PFSK-1 (cell line): ENCODE data around the gene THAP11.

Source experiments
- FOXP2 ChIP-seq: optimal IDR thresholded peaks from 2 replicates; pipeline ENCODE3; 2011; ENCODE audit warnings: borderline replicate concordance, control low read depth, inconsistent platforms; ENCODE audit not compliant: insufficient read depth; ENCODE audit errors: extremely low read length, extremely low read depth
- POLR2AphosphoS5 ChIP-seq: IDR thresholded peaks from 2 replicates; pipeline ENCODE4 v1.6.1; 2012; ENCODE audit warnings: low read depth, mild to moderate bottlenecking, control low read depth, low read length, moderate library complexity
- SIN3A ChIP-seq: IDR thresholded peaks from 2 replicates; pipeline ENCODE4 v1.6.1; 2012; ENCODE audit warnings: mild to moderate bottlenecking, low read length, moderate library complexity, borderline replicate concordance; ENCODE audit not compliant: insufficient read depth
- TAF1 ChIP-seq: IDR thresholded peaks from 2 replicates; pipeline ENCODE4 v1.6.1; 2012; ENCODE audit warnings: low read length, control low read depth, borderline replicate concordance; ENCODE audit not compliant: insufficient read depth
- TF ChIP-seq, protein P1 (sequence below), 2 experiments: IDR thresholded peaks; 2 replicates each; pipeline versions ENCODE4 v1.6.1 to v1.8.0; 2011 to 2012; ENCODE audit warnings: low read depth in 2 of 2, low read length in 2 of 2, control low read depth in 1 of 2, inconsistent platforms in 1 of 2, mild to moderate bottlenecking in 1 of 2, moderate library complexity in 1 of 2; ENCODE audit not compliant: insufficient read depth in 1 of 2

Gene THAP11

DNA sequence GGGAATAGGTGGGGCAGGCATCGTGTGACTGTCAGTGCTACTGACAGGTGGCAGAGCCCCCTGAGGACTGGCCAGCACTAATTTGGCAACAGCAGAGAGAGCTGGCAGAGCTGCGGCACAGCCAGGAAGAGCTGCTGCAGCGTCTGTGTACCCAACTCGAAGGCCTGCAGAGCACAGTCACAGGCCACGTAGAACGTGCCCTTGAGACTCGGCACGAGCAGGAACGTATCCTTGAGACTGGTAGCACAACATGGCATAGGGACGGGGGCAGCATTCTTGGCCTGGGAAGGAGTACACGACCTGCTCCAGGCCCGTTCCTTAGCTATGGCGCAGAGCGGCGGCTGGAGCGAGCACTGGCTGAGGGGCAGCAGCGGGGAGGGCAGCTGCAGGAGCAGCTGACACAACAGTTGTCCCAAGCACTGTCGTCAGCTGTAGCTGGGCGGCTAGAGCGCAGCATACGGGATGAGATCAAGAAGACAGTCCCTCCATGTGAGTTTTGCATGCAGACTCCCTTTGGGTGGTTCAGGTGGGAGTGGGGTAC, 39.6 kb downstream of the THAP11 start:
- TF ChIP-seq TAF1, result no peak
- TF ChIP-seq FOXP2, result no peak
- no peak for TF ChIP-seq POLR2AphosphoS5

DNA sequence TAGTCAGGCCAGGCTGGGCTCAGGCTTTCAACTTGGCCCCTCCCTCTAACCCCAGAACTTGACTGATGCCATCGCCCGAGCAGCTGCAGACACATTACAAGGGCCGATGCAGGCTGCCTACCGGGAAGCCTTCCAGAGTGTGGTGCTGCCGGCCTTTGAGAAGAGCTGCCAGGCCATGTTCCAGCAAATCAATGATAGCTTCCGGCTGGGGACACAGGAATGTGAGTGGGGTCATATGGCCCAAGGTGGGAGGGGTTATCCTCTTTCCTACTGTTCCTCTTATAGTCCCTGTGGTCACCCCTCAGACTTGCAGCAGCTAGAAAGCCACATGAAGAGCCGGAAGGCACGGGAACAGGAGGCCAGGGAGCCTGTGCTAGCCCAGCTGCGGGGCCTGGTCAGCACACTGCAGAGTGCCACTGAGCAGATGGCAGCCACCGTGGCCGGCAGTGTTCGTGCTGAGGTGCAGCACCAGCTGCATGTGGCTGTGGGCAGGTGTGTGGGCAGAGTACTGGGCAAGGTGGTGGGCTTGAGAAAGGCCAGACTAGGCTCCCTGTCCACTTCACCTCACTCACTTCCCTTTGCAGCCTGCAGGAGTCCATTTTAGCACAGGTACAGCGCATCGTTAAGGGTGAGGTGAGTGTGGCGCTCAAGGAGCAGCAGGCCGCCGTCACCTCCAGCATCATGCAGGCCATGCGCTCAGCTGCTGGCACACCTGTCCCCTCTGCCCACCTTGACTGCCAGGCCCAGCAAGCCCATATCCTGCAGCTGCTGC, 40.4 kb downstream of the THAP11 start:
- TF ChIP-seq TAF1 (no peak), SIN3A (no peak), FOXP2 (no peak), POLR2AphosphoS5 (no peak)
- TF ChIP-seq, protein P1, sequence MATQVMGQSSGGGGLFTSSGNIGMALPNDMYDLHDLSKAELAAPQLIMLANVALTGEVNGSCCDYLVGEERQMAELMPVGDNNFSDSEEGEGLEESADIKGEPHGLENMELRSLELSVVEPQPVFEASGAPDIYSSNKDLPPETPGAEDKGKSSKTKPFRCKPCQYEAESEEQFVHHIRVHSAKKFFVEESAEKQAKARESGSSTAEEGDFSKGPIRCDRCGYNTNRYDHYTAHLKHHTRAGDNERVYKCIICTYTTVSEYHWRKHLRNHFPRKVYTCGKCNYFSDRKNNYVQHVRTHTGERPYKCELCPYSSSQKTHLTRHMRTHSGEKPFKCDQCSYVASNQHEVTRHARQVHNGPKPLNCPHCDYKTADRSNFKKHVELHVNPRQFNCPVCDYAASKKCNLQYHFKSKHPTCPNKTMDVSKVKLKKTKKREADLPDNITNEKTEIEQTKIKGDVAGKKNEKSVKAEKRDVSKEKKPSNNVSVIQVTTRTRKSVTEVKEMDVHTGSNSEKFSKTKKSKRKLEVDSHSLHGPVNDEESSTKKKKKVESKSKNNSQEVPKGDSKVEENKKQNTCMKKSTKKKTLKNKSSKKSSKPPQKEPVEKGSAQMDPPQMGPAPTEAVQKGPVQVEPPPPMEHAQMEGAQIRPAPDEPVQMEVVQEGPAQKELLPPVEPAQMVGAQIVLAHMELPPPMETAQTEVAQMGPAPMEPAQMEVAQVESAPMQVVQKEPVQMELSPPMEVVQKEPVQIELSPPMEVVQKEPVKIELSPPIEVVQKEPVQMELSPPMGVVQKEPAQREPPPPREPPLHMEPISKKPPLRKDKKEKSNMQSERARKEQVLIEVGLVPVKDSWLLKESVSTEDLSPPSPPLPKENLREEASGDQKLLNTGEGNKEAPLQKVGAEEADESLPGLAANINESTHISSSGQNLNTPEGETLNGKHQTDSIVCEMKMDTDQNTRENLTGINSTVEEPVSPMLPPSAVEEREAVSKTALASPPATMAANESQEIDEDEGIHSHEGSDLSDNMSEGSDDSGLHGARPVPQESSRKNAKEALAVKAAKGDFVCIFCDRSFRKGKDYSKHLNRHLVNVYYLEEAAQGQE (IDR thresholded peaks at IDR 0.05; ENCODE audit: insufficient read depth in 1 of 2, low read depth in 2 of 2, low read length in 2 of 2), result no peak

DNA sequence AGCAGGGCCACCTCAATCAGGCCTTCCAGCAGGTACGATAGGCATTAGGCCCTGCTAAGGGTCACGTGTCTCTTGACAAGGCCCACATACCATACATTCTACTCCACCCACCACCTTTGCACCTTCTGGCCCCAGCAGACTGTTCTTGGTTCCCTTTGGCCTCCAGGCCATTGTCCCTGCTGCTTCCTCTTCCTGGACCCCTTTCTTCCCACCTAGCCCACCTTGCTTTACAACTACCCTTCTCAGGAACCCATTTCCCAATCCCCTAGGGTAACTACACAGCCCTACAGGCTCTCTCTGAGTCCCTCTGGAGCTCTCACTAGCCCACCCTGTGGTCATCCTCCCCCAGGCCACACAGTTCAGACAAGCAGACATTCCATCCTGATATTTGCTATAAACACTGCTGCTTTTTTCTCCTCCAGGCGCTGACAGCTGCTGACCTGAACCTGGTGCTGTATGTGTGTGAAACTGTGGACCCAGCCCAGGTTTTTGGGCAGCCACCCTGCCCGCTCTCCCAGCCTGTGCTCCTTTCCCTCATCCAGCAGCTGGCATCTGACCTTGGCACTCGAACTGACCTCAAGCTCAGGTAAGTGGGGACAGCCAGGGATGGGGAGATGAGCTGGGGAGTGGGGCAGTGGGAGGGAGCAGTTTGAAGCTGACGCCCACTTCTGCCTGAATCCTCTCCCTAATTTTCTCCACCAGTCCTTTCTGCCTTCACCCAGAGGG, 41.2 kb downstream of the THAP11 start:
- TF ChIP-seq POLR2AphosphoS5 (no peak), TAF1 (no peak), SIN3A (no peak), FOXP2 (no peak)
- TF ChIP-seq, protein P1 (IDR thresholded peaks at IDR 0.05; ENCODE audit: insufficient read depth in 1 of 2, low read depth in 2 of 2, low read length in 2 of 2), result no peak

DNA sequence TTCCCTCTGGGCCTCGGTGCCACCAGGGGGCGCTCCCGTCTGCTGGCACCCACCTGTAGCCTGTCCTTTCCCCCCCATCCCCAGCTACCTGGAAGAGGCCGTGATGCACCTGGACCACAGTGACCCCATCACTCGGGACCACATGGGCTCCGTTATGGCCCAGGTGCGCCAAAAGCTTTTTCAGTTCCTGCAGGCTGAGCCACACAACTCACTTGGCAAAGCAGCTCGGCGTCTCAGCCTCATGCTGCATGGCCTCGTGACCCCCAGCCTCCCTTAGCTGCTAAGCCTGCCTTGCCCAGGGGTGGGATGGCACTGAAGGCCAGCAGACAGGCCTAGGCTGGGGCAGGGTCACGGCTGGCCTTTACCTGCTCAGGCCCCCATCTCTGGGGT, 41.7 kb downstream of the THAP11 start:
- TF ChIP-seq TAF1, result no peak
- TF ChIP-seq SIN3A, result no peak
- TF ChIP-seq FOXP2, result no peak
- TF ChIP-seq, protein P1 (IDR thresholded peaks at IDR 0.05; ENCODE audit: insufficient read depth in 1 of 2, low read depth in 2 of 2, low read length in 2 of 2), result no peak
- no peak for TF ChIP-seq POLR2AphosphoS5

DNA sequence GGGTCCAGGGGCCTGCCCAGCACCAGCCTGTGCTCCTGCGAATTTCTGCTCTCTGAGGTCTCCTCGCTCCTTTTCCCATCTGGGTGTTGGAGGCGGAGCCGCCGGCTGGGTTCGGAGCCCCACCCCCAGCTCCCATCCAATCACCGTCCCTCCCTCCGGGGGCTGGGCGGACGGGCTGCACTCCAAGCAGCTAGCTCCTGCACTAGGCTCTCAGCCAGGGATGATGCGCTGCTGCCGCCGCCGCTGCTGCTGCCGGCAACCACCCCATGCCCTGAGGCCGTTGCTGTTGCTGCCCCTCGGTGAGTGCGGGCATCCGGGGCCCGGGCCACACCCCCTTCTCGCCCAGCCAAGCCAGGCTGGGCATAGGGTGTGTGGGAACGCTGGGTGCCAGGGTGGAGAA, 42.6 kb downstream of the THAP11 start, which contains the start of gene NRN1L:
NRN1L (plus strand) TSS at position 202 of the 400 bp plus-strand sequence; CDS start at position 221, 19 bp downstream.
- TF ChIP-seq TAF1, result no peak

DNA sequence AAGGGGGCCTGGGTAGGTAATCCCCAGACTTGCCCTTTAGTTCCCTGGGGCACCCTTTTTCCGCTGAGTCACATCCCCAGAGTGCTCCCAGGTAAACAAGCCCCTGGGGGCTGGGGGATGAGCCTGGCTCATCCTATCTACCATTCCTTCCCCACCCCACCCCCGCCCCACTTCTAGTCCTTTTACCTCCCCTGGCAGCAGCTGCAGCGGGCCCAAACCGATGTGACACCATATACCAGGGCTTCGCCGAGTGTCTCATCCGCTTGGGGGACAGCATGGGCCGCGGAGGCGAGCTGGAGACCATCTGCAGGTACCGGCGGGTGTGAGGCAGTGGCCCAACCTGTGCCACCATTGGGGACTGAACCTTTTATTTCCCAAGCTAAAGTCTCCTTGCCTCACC, 43.4 kb downstream of the THAP11 start:
- TF ChIP-seq, protein P1 (IDR thresholded peaks at IDR 0.05; ENCODE audit: insufficient read depth in 1 of 2, low read depth in 2 of 2, low read length in 2 of 2), result no peak
- TF ChIP-seq POLR2AphosphoS5, result no peak
- TF ChIP-seq TAF1, result no peak
- no peak for TF ChIP-seq FOXP2
- no peak for TF ChIP-seq SIN3A
